Nephron (organoid): ENCODE measurements around the gene PLCB2.

Source experiments
- H3K27ac Mint-ChIP-seq, 3 experiments: 2 replicates each; pipeline ENCODE4 v1.8.0; 2020; ENCODE audit warnings: mixed read lengths in 3 of 3, mild to moderate bottlenecking in 2 of 3, moderate library complexity in 1 of 3
- H3K27me3 Mint-ChIP-seq: 2 replicates; pipeline ENCODE4 v1.8.0; 2021; ENCODE audit warnings: low read depth, mild to moderate bottlenecking, moderate library complexity, mixed read lengths
- H3K36me3 Mint-ChIP-seq: 2 replicates; pipeline ENCODE4 v1.8.0; 2020; ENCODE audit warnings: low read depth, mixed read lengths
- H3K4me1 Mint-ChIP-seq: 2 replicates; pipeline ENCODE4 v1.8.0; 2020; ENCODE audit warnings: mixed read lengths
- H3K4me3 Mint-ChIP-seq, 3 experiments: 2 replicates each; pipeline ENCODE4 v1.8.0; 2020; ENCODE audit warnings: mild to moderate bottlenecking in 3 of 3, mixed read lengths in 3 of 3, moderate library complexity in 2 of 3
- H3K9me3 Mint-ChIP-seq: 2 replicates; pipeline ENCODE4 v1.8.0; 2020; ENCODE audit warnings: mixed read lengths
- CTCF ChIP-seq, 3 experiments: fragments of 200-600 bp; sonication (generic); IDR thresholded peaks; one replicate each; pipeline ENCODE4 v1.5.0; 2021; ENCODE audit warnings: antibody characterized with exemption in 3 of 3; ENCODE audit not compliant: unreplicated experiment in 3 of 3

Gene PLCB2

GRCh38 chr15:40282147-40282868 is 25.4 kb downstream of the PLCB2 start:
- Mint-ChIP-seq H3K4me1 (peaks cover 42% of the 10 kb centered on the region), H3K27me3 (peaks cover 90% of the 10 kb centered on the region), H3K36me3 (no peaks in the 10 kb centered on the region), H3K9me3 (no peaks in the 10 kb centered on the region), H3K4me3 (peak overlapping the region in 1 of 3 experiments; percentile 52), H3K27ac (no peak overlapping the region)
- TF ChIP-seq CTCF (IDR thresholded peaks at IDR 0.05; ENCODE audit: unreplicated experiment in 3 of 3), result peak in 2 of 3 experiments; percentile 22 to 47

GRCh38 chr15:40281801-40282146 is 26.0 kb downstream of the PLCB2 start:
- no peak overlapping the region for H3K27ac Mint-ChIP-seq
- H3K36me3 Mint-ChIP-seq, result no peaks in the 10 kb centered on the region
- H3K27me3 Mint-ChIP-seq, result peaks cover 93% of the 10 kb centered on the region
- H3K4me3 Mint-ChIP-seq, result no peak overlapping the region
- no peaks in the 10 kb centered on the region for H3K9me3 Mint-ChIP-seq
- no peak for TF ChIP-seq CTCF (IDR thresholded peaks at IDR 0.05; ENCODE audit: unreplicated experiment in 3 of 3)
- H3K4me1 Mint-ChIP-seq, result peaks cover 42% of the 10 kb centered on the region

GRCh38 chr15:40281057-40281800 is 26.5 kb downstream of the PLCB2 start:
- Mint-ChIP-seq H3K27ac (no peak overlapping the region), H3K9me3 (no peaks in the 10 kb centered on the region), H3K27me3 (peaks cover 95% of the 10 kb centered on the region), H3K4me1 (peaks cover 42% of the 10 kb centered on the region), H3K36me3 (no peaks in the 10 kb centered on the region), H3K4me3 (peak overlapping the region; percentile 57 to 72 (median 66))
- TF ChIP-seq CTCF (IDR thresholded peaks at IDR 0.05; ENCODE audit: unreplicated experiment in 3 of 3), result no peak

GRCh38 chr15:40280260-40281056 is 27.3 kb downstream of the PLCB2 start:
- H3K9me3 Mint-ChIP-seq, result no peaks in the 10 kb centered on the region
- H3K4me1 Mint-ChIP-seq, result peaks cover 36% of the 10 kb centered on the region
- H3K27me3 Mint-ChIP-seq, result peaks cover 88% of the 10 kb centered on the region
- no peak for TF ChIP-seq CTCF (IDR thresholded peaks at IDR 0.05; ENCODE audit: unreplicated experiment in 3 of 3)
- no peak overlapping the region for H3K27ac Mint-ChIP-seq
- H3K36me3 Mint-ChIP-seq, result no peaks in the 10 kb centered on the region
- H3K4me3 Mint-ChIP-seq, result peak overlapping the region; percentile 57 to 72 (median 66)

- no peak overlapping the region for H3K27ac Mint-ChIP-seq
- H3K4me3 Mint-ChIP-seq, result peak overlapping the region in 1 of 3 experiments; percentile 66
- no peaks in the 10 kb centered on the region for H3K36me3 Mint-ChIP-seq
- peaks cover 30% of the 10 kb centered on the region for H3K4me1 Mint-ChIP-seq
- H3K27me3 Mint-ChIP-seq, result peaks cover 83% of the 10 kb centered on the region
- no peaks in the 10 kb centered on the region for H3K9me3 Mint-ChIP-seq
- TF ChIP-seq CTCF (IDR thresholded peaks at IDR 0.05; ENCODE audit: unreplicated experiment in 3 of 3), result peak; percentile 96 to 97 (median 97)
These were observed 28.1 kb downstream of the PLCB2 start for GRCh38 chr15:40279437-40280141.
